Midbrain (tissue), 1 donor: ENCODE results near the gene SECISBP2.
"Not testable (repeated sequence)": the region's sequence is repeated elsewhere in the genome, so short reads cannot be mapped to it uniquely, and the experiment has no call there.

Experiments
- DNase-seq: peaks from one replicate; lab custom pipeline; 2025; lab: John Stamatoyannopoulos, UW

The SECISBP2 gene

GRCh38 chr9:89310475-89311345 lies 7.6 kb upstream of the SECISBP2 start, which contains the start of gene CKS2:
TSS of gene CKS2 (plus strand) at chr9:89311195. CDS start at chr9:89311293, 98 bp downstream.
- peak; percentile 100 for DNase-seq

- no peak for DNase-seq
These were observed 6.7 kb upstream of the SECISBP2 start for GRCh38 chr9:89311346-89312221.

- no peak for DNase-seq
These were observed 6.1 kb upstream of the SECISBP2 start for GRCh38 chr9:89312222-89312571.

GRCh38 chr9:89313842-89314241 lies 4.5 kb upstream of the SECISBP2 start:
- no peak for DNase-seq

- DNase-seq: no peak
These were observed 3.3 kb upstream of the SECISBP2 start for GRCh38 chr9:89314955-89315354.

- no peak for DNase-seq
These were observed 2.8 kb upstream of the SECISBP2 start for GRCh38 chr9:89315482-89315881.

- no peak for DNase-seq
These were observed 1.0 kb upstream of the SECISBP2 start for GRCh38 chr9:89317282-89317681.

- no peak for DNase-seq
These were observed 960 bp downstream of the SECISBP2 start for GRCh38 chr9:89319015-89319905.

GRCh38 chr9:89323390-89323789 lies 5.1 kb downstream of the SECISBP2 start:
- no peak for DNase-seq

- no peak for DNase-seq
These were observed 7.4 kb downstream of the SECISBP2 start for GRCh38 chr9:89325733-89326132.

GRCh38 chr9:89328064-89328463 lies 9.8 kb downstream of the SECISBP2 start:
- DNase-seq: no peak

- DNase-seq: no peak
These were observed 11.6 kb downstream of the SECISBP2 start for GRCh38 chr9:89329917-89330316.

- no peak for DNase-seq
These were observed 12.2 kb downstream of the SECISBP2 start for GRCh38 chr9:89330513-89330912.

- no peak for DNase-seq
These were observed 21.5 kb downstream of the SECISBP2 start for GRCh38 chr9:89339807-89340206.

GRCh38 chr9:89340332-89340731 lies 22.0 kb downstream of the SECISBP2 start:
- no peak for DNase-seq

- DNase-seq: no peak
These were observed 23.9 kb downstream of the SECISBP2 start for GRCh38 chr9:89342213-89342612.

- DNase-seq: no peak
These were observed 24.6 kb downstream of the SECISBP2 start for GRCh38 chr9:89342948-89343347.

GRCh38 chr9:89343812-89344211 lies 25.5 kb downstream of the SECISBP2 start:
- DNase-seq: not testable (repeated sequence)

GRCh38 chr9:89345476-89345875 lies 27.2 kb downstream of the SECISBP2 start:
- DNase-seq: no peak

- no peak for DNase-seq
These were observed 28.4 kb downstream of the SECISBP2 start for GRCh38 chr9:89346696-89347095.

GRCh38 chr9:89347651-89348050 lies 29.4 kb downstream of the SECISBP2 start:
- DNase-seq: no peak

- no peak for DNase-seq
These were observed 31.3 kb downstream of the SECISBP2 start for GRCh38 chr9:89349607-89350006.
